ENCODE measurements around the gene NDUFA11. TPM values are rescaled to one million over a fixed set of nuclear protein-coding genes. Genes with fewer than 3 reads are reported as not detected.

The NDUFA11 gene
- total and polyA plus RNA-seq, 2 of the 13 experiments (the other 11 are each of a cell fraction or from before 2014, with no cell fraction given): 286 to 378 TPM

DNA sequence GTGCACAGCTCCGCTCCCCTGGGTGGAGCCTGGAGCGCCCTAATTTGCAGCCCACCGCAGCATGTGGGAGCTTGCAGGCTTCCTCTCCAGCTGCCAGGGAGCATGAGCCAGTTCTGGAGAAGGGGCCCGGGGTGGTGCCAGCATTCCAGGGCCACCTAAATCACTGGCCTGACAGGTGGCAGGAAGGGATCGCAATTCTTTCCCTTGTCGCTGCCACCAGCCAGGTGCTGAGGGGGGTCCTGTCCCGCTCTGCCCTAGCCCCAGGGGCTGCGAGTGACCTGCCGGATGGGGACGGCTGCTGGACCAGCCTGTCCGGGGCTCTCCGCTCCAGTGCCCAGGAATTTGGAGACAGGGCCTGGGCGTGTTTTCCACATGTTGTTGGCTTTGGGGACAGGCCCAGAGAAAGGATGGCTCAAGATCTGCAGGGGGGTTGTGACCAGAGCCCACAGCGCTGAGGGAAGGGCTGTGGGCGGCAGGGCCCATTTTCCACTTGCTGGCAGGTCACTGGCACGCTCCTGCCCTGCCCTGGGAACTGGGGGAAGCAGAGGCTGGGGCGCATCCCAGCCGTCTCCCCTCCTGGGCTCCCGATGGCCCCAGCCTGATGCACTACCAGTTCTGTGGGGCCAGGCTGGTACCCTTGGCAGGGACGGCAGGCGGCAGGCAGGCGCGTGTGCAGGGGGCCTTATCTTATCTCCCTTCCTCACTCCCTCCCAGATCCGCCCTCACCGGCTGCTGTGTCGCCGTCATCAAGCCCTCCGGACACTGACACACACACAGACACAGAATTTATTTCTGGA, 9.5 kb downstream of the NDUFA11 start (continued):
- TF ChIP-seq AKAP8 (CRISPR knock-in tag; IDR thresholded peaks at IDR 0.05) (0 out of 2 replicates have a peak, but pooled peaks have one; percentile 9), ZFX (CRISPR knock-in tag; IDR thresholded peaks at IDR 0.05; ENCODE audit: low read depth) (peak; percentile 26; the same call in 1 of the 2 replicates), KAT8 (CRISPR knock-in tag; IDR thresholded peaks at IDR 0.05) (no peak), ZNF430 (CRISPR knock-in tag; IDR thresholded peaks at IDR 0.05) (no peak), DNMT3B (CRISPR knock-in tag; conservative IDR thresholded peaks at IDR 0.05) (no peak), POLR2G (IDR thresholded peaks at IDR 0.05; ENCODE audit: low read depth, low read length) (peak; percentile 45), BHLHE40 (IDR thresholded peaks at IDR 0.05; ENCODE audit: low read length) (no peak), POLR2AphosphoS5 (IDR thresholded peaks at IDR 0.05; ENCODE audit: low read depth, low read length) (0 out of 2 replicates have a peak, but pooled peaks have one; percentile 11), AGO2 (optimal IDR thresholded peaks at IDR 0.05; ENCODE audit: low read depth, low read length) (peak; percentile 97), SSRP1 (CRISPR knock-in tag; IDR thresholded peaks at IDR 0.05) (no peak), ZNF432 (CRISPR knock-in tag; IDR thresholded peaks at IDR 0.05; ENCODE audit: borderline replicate concordance) (no peak), FOXC1 (CRISPR knock-in tag; IDR thresholded peaks at IDR 0.05; ENCODE audit: borderline replicate concordance) (no peak), EEA1 (CRISPR knock-in tag; IDR thresholded peaks at IDR 0.05; ENCODE audit: borderline replicate concordance) (no peak), ZNF776 (CRISPR knock-in tag; IDR thresholded peaks at IDR 0.05) (no peak), MAFF (IDR thresholded peaks at IDR 0.05; ENCODE audit: low read depth, low read length) (no peak), ASH2L (IDR thresholded peaks at IDR 0.05; ENCODE audit: insufficient read length, low read depth, low read length) (no peak), AGO1 (IDR thresholded peaks at IDR 0.05; ENCODE audit: low read depth, low read length, poor library complexity, severe bottlenecking) (peak; percentile 89)
- TF ChIP-seq, protein P1, sequence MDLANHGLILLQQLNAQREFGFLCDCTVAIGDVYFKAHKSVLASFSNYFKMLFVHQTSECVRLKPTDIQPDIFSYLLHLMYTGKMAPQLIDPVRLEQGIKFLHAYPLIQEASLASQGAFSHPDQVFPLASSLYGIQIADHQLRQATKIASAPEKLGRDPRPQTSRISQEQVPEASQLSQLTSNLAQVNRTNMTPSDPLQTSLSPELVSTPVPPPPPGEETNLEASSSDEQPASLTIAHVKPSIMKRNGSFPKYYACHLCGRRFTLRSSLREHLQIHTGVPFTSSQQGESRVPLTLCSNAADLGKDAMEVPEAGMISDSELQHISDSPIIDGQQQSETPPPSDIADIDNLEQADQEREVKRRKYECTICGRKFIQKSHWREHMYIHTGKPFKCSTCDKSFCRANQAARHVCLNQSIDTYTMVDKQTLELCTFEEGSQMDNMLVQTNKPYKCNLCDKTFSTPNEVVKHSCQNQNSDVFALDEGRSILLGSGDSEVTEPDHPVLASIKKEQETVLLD (CRISPR knock-in tag; IDR thresholded peaks at IDR 0.05; ENCODE audit: low read depth): no peak
- TF ChIP-seq, protein P2, sequence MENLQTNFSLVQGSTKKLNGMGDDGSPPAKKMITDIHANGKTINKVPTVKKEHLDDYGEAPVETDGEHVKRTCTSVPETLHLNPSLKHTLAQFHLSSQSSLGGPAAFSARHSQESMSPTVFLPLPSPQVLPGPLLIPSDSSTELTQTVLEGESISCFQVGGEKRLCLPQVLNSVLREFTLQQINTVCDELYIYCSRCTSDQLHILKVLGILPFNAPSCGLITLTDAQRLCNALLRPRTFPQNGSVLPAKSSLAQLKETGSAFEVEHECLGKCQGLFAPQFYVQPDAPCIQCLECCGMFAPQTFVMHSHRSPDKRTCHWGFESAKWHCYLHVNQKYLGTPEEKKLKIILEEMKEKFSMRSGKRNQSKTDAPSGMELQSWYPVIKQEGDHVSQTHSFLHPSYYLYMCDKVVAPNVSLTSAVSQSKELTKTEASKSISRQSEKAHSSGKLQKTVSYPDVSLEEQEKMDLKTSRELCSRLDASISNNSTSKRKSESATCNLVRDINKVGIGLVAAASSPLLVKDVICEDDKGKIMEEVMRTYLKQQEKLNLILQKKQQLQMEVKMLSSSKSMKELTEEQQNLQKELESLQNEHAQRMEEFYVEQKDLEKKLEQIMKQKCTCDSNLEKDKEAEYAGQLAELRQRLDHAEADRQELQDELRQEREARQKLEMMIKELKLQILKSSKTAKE (CRISPR knock-in tag; IDR thresholded peaks at IDR 0.05; ENCODE audit: borderline replicate concordance): no peak
- TF ChIP-seq, protein P3, sequence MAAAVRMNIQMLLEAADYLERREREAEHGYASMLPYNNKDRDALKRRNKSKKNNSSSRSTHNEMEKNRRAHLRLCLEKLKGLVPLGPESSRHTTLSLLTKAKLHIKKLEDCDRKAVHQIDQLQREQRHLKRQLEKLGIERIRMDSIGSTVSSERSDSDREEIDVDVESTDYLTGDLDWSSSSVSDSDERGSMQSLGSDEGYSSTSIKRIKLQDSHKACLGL (CRISPR knock-in tag; IDR thresholded peaks at IDR 0.05): no peak
- TF ChIP-seq, protein P4, sequence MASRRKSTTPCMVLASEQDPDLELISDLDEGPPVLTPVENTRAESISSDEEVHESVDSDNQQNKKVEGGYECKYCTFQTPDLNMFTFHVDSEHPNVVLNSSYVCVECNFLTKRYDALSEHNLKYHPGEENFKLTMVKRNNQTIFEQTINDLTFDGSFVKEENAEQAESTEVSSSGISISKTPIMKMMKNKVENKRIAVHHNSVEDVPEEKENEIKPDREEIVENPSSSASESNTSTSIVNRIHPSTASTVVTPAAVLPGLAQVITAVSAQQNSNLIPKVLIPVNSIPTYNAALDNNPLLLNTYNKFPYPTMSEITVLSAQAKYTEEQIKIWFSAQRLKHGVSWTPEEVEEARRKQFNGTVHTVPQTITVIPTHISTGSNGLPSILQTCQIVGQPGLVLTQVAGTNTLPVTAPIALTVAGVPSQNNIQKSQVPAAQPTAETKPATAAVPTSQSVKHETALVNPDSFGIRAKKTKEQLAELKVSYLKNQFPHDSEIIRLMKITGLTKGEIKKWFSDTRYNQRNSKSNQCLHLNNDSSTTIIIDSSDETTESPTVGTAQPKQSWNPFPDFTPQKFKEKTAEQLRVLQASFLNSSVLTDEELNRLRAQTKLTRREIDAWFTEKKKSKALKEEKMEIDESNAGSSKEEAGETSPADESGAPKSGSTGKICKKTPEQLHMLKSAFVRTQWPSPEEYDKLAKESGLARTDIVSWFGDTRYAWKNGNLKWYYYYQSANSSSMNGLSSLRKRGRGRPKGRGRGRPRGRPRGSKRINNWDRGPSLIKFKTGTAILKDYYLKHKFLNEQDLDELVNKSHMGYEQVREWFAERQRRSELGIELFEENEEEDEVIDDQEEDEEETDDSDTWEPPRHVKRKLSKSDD (CRISPR knock-in tag; IDR thresholded peaks at IDR 0.05; ENCODE audit: low read depth): 0 out of 2 replicates have a peak, but pooled peaks have one; percentile 29
